ENCODE measurements around the gene OSBPL9. TPM values are rescaled to one million over a fixed set of nuclear protein-coding genes. Genes with fewer than 3 reads are reported as not detected.

The OSBPL9 gene
- total RNA-seq, 1 donor from 2014 or later, result 91.2 TPM

DNA sequence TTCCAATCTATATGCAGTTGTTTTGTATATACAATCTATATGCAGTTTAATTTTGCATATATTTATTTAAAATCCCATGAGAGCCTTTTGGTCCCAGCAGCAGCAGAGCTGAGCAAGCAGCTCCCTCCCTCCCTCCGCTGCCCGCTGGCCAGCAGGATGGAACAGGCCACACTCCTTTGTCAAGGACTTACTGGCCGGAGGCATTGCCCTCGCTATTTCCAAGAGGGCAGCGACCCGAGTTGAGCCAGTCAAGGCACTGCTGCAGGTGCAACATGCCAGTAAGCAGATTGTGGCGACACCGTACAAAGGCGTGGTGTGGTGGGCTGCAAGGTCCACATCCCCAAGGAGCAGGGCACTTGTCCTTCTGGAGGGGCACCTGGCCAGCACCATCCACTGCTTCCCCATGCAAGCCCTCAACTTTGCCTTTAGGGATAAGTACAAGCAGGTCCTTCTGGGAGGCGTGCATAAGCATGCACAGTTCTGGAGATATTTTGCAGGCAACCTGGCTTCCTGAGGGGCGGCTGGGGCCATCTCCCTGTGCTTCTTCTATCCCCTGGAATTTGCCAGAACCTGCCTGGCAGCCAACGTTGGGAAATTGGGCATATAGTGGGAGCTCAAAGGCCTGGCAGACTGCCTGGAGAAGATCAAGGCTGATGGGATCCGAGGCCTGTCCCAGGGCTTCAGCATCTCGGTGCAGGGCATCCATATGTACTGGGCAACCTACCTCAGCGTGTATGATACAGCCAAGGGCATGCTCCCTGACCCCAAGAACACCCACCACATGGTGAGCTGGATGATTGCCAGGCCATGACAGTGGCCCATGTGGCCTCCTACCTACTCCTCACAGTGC, 92.2 kb downstream of the OSBPL9 start:
- Mint-ChIP-seq H3K4me3 (ENCODE audit: unreplicated experiment) (no peak overlapping the region), H3K36me3 (ENCODE audit: low read depth, unreplicated experiment) (peaks cover 10% of the 10 kb centered on the region), H3K9me3 (ENCODE audit: unreplicated experiment) (no peaks in the 10 kb centered on the region), H3K4me1 (ENCODE audit: unreplicated experiment) (no peaks in the 10 kb centered on the region), H3K27me3 (ENCODE audit: unreplicated experiment) (peaks cover 2% of the 10 kb centered on the region), H3K27ac (ENCODE audit: unreplicated experiment) (peak overlapping the region; percentile 30)
- TF ChIP-seq CTCF (IDR thresholded peaks at IDR 0.05; ENCODE audit: unreplicated experiment), result no peak
- no peak for DNase-seq (ENCODE audit: low spot score)

DNA sequence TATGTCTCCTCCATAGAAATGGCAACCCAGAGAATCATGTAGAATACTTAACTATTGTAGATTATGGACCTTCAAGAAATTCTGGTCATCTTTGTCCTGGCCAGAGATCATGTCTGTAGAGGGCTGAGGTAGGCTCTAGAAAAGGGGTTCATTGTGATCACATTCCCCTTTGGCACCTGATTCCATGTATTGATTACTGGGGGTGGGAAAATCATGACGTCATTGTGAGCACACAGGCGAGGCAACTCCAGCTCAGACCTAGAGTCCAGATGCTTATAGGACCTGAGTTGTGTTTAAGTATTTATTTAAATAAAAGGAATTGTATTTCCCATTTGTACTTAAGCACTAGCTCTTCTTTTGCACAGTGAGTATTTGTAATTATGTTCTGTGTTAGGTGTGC, 93.1 kb downstream of the OSBPL9 start:
- H3K4me1 Mint-ChIP-seq (ENCODE audit: unreplicated experiment), result no peaks in the 10 kb centered on the region
- TF ChIP-seq CTCF (IDR thresholded peaks at IDR 0.05; ENCODE audit: unreplicated experiment), result no peak
- no peak for DNase-seq (ENCODE audit: low spot score)
- H3K27ac Mint-ChIP-seq (ENCODE audit: unreplicated experiment), result no peak overlapping the region
- H3K27me3 Mint-ChIP-seq (ENCODE audit: unreplicated experiment), result peaks cover 2% of the 10 kb centered on the region
- H3K4me3 Mint-ChIP-seq (ENCODE audit: unreplicated experiment), result no peak overlapping the region
- H3K36me3 Mint-ChIP-seq (ENCODE audit: low read depth, unreplicated experiment), result peaks cover 10% of the 10 kb centered on the region
- no peaks in the 10 kb centered on the region for H3K9me3 Mint-ChIP-seq (ENCODE audit: unreplicated experiment)

GRCh38 chr1:51712590-51712989, 95.7 kb downstream of the OSBPL9 start:
- Mint-ChIP-seq H3K9me3 (ENCODE audit: unreplicated experiment) (no peaks in the 10 kb centered on the region), H3K27ac (ENCODE audit: unreplicated experiment) (no peak overlapping the region), H3K27me3 (ENCODE audit: unreplicated experiment) (peaks cover 2% of the 10 kb centered on the region), H3K4me3 (ENCODE audit: unreplicated experiment) (no peak overlapping the region), H3K4me1 (ENCODE audit: unreplicated experiment) (no peaks in the 10 kb centered on the region), H3K36me3 (ENCODE audit: low read depth, unreplicated experiment) (peaks cover 10% of the 10 kb centered on the region)
- TF ChIP-seq CTCF (IDR thresholded peaks at IDR 0.05; ENCODE audit: unreplicated experiment), result no peak
- DNase-seq (ENCODE audit: low spot score), result no peak

DNA sequence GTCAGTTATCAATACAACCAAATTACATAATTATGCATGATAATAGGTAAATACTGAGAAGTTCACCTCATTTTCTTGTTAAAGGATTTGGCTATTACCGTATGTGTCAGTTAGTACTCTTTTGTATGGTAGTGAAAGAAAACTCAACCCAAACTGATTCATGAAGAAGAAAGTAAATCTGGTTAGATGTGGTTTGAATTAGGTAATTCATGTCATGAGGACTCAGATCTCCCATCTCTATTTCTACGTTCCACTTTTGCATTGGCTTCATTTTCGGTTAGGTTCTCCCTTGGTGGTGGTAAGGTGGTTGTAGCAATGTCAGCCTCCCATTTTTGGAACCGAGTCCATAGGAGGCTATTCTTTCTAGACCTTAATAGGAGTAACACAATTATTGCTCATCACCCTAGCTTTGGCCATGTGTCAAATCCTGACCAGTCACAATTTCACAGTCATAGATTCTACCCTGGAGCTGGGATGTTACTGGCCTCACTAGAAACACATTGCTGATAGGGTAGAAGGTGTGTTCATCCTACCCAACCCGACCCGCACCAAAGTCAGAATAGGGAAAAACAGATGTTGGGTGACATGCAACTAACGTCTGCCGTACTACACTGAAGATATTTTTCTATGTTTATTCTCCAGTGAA, 97.6 kb downstream of the OSBPL9 start:
- Mint-ChIP-seq H3K4me1 (ENCODE audit: unreplicated experiment) (no peaks in the 10 kb centered on the region), H3K4me3 (ENCODE audit: unreplicated experiment) (no peak overlapping the region), H3K9me3 (ENCODE audit: unreplicated experiment) (no peaks in the 10 kb centered on the region), H3K27ac (ENCODE audit: unreplicated experiment) (no peak overlapping the region), H3K27me3 (ENCODE audit: unreplicated experiment) (no peaks in the 10 kb centered on the region), H3K36me3 (ENCODE audit: low read depth, unreplicated experiment) (peaks cover 10% of the 10 kb centered on the region)
- DNase-seq (ENCODE audit: low spot score), result no peak
- no peak for TF ChIP-seq CTCF (IDR thresholded peaks at IDR 0.05; ENCODE audit: unreplicated experiment)

GRCh38 chr1:51715369-51715768, 98.5 kb downstream of the OSBPL9 start:
- Mint-ChIP-seq H3K4me1 (ENCODE audit: unreplicated experiment) (no peaks in the 10 kb centered on the region), H3K27ac (ENCODE audit: unreplicated experiment) (no peak overlapping the region), H3K9me3 (ENCODE audit: unreplicated experiment) (no peaks in the 10 kb centered on the region), H3K36me3 (ENCODE audit: low read depth, unreplicated experiment) (peaks cover 10% of the 10 kb centered on the region), H3K27me3 (ENCODE audit: unreplicated experiment) (no peaks in the 10 kb centered on the region), H3K4me3 (ENCODE audit: unreplicated experiment) (no peak overlapping the region)
- no peak for TF ChIP-seq CTCF (IDR thresholded peaks at IDR 0.05; ENCODE audit: unreplicated experiment)
- DNase-seq (ENCODE audit: low spot score), result no peak
